Hypothalamus (tissue), 51 donors: ENCODE results near the gene EIF4A3.

Experiments used
- DNase-seq, 51 donors: peaks; one replicate each; lab custom pipeline; 2025; lab: John Stamatoyannopoulos, UW

EIF4A3 gene

DNA sequence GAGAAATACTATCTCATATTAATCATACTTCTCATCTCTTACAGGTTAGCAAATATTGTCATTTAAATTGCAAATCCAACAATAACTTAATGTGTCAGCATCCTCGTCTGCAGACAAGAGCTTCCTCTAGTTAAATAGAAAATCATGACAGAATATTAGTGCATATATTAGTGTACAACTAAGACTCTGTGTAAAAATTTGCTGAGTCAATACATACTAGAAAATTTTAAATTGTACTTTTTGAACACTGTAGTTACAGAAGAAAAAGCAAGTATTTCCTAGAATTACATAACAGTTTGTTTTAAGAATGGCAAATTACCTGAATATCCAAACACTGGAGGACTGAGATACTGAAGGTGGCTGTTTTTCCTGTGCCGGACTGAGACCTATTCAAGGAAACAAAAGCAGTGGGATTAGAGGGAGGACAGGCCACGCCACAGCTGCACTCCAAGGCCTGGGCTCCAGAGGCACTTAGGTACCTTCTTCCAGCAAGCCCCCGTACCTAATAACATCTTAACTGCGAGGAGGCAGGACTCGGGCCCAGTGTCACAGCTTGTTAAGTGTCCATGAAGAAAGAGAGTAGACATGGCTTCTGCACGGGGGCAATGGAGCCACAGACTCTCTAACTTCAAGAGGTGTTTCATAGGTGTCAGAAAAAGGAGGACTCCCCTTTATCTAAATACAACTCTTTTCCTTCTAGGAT is 5.3 kb downstream of the EIF4A3 start:
- DNase-seq = no peak

DNA sequence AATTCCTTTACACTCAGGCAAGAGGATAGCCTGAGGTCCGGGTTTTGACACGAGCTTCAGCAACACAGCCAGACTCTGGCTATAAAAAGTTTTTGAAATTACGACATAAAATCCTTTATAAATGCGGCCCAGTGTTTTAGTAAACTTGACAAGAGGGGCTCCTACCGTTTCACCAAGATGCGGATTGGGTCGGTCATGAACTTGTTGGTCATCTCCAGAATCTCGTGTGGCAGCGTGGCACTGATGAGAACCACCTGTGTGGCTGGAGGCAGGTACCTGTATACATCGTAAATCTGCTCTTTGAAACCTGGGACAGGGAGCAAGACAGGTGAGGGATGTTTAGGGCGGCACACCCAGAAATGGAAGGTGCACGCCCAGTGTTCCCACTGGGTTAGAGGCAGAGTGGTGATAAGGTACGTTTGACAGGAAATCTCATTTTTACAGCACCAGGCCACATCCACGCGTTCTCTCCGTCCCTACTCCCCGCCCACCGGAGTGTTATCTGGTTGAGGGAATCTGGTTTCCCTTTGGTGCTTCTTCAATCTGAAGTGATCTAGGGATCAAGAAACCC is 8.0 kb downstream of the EIF4A3 start:
- DNase-seq = no peak

GRCh38 chr17:80137131-80137530 is 9.8 kb downstream of the EIF4A3 start:
- DNase-seq = no peak

DNA sequence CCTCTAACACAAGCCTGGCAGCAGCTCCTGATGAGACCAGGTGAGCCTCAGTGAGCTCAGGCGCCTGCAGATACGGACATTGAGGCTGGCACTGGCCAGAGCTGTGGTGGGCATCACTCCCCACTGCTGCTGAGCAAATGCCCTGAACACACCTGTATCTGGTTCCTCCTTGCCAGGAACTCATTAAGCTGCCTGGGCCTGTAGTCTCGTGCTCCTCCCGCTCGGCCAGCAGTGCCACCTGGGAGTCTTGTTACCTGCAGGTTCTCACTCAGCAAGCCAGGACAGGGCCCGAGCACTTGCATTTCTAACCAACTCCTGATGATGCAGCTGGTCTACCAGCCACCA is 13.3 kb downstream of the EIF4A3 start:
- DNase-seq = no peak

- DNase-seq = no peak
Observed at GRCh38 chr17:80132906-80133625, 13.9 kb downstream of the EIF4A3 start.

GRCh38 chr17:80130992-80131391 is 15.9 kb downstream of the EIF4A3 start:
- DNase-seq = no peak

DNA sequence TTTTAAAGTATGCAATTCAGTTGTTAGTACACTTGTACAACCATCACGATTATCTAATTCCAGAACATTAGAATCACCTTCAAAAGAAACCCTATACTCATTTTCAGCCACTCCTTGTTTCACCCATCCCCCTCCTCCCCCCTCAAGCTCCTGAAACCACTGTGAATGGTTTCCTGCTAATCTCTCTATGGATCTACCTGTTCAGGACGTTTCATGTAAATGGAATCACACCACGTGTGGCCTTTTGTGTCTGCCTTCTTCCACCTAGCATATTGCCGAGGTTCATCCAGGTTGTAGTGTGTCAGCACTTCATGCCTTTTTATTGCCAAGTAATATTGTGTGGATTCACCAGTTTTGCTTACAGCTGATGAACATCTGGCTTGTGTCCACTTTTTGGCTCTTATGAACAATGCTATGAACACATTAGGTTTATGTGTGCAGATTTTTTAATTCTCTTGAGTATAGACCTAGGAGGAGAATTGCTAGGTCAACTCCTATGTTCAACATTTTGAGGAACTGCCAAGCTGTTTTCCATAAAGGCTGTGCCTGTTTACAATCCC is 17.8 kb downstream of the EIF4A3 start:
- no peak for DNase-seq

- DNase-seq = no peak
Observed at GRCh38 chr17:80126449-80126715, 20.5 kb downstream of the EIF4A3 start.

- no peak for DNase-seq
Observed at GRCh38 chr17:80125656-80126448, 21.1 kb downstream of the EIF4A3 start.

GRCh38 chr17:80124351-80124981 is 22.5 kb downstream of the EIF4A3 start:
- no peak for DNase-seq

DNA sequence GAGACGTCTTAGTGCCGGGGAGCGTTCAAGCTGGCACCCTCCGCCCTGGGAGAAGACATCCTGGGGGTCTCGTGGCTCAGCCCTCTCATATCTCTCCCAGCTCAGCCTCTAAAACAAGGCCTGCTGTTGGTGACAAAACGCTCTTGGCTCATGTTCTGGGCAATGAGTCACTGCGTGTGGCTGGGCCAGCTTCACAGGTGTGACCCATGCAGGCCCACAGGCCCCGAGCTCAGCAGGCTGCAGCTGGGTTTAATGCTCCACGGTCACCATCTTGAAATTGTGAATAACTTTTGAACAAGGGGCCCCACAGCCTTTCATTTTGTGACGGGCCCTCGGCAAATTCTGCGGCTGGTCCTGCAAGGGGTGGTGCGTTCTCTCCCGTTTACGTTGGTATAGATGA is 23.1 kb downstream of the EIF4A3 start:
- DNase-seq = no peak

DNA sequence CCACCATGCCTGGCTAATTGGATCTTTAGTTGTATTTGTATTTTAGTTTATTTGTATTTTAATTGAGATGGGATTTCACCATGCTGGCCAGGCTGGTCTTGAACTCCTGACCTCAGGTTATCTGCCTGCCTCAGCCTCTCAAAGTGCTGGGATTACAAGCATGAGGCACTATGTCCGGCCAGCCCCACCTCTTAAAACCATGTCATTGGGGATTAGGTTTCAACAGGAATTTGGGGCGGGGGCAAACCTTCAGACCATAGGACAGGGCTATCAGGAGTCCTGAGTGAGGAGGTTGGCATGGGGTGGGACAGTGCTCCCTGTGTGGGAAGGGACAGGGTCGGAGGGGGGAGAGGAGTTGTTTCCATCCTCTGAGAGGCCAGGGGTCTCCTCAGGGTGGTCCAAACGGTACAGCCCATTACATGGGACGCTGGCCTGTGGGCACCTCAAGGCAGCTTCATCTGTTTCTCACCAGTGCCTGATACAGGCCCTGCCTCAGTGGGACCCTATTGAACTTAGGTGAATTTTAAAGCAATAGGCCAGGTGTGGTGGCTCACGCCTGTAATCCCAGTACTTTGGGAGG is 23.9 kb downstream of the EIF4A3 start:
- DNase-seq = no peak

DNA sequence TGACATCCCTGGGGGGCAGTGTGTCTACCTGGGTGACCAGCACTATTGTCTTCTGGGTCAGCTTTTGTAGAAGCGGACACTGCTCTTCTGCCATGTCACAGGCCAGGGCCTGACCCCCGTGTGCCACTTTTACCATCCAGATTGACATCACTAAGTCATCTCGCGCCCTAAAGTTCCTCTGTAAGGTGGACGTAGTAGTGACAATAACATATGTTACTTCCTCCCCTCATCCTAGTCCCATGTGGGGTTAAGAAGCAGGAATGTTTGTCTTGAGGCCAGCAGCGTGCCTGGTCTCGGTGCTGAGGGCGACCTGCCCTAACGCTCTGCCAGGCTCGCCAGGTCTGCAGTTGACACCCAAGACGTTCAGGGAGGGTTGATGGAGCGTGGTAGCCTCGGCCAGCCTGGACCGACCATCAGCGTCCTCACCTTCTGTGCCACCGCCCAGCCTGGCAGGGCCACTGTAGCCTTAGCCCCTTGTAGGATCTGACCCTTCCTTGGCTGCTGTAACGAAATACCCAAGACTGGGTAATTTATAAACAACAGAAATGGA is 24.8 kb downstream of the EIF4A3 start:
- no peak for DNase-seq

- DNase-seq = no peak
Observed at GRCh38 chr17:80119839-80120238, 27.1 kb downstream of the EIF4A3 start.

DNA sequence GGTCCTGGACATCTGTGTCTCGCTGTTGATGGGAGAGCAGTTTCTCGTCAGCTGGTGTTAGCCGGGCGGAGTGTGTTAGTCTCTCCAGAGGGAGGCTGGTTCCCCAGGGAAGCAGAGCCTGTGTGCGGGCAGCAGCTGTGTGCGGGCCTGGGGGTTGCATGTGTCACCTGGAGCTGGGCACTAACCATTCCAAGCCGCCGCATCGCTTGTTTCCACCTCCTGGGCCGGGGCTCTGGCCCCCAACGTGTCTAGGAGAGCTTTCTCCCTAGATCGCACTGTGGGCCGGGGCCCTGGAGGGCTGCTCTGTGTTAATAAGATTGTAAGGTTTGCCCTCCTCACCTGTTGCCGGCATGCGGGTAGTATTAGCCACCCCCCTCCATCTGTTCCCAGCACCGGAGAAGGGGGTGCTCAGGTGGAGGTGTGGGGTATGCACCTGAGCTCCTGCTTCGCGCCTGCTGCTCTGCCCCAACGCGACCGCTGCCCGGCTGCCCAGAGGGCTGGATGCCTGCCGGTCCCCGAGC is 27.6 kb downstream of the EIF4A3 start:
- no peak for DNase-seq

DNA sequence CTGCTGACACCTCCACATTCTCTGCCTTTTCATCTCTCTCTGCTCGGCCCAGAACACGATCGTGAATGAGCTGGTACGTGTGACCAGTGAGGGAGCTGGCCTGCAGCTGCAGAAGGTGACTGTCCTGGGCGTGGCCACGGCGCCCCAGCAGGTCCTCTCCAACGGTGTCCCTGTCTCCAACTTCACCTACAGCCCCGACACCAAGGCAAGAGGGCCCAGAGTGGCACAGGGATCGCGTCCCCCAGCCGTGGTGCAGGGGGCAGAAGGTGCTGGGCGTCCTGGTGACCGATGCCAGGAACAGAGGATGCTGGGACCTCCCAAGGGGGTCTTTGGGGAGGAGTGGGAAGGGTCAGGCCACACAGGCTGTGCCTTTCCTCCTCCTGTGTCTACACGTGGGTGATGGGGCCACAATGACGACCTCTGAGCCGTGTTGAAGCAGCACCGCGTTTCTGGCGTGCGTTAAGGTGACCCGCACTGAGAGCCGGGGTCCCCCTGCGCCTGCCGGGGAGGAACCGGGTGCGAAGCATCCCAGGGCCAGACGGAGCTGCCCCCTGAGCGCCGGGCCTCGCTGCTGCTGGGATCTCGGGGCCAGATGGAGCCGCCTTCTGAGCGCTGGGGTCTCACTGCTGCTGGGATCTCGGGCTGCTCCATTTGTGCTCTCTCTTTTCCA is 28.2 kb downstream of the EIF4A3 start:
- DNase-seq = no peak

- DNase-seq = no peak
Observed at GRCh38 chr17:80117491-80118401, 29.2 kb downstream of the EIF4A3 start.

GRCh38 chr17:80116921-80117380 is 30.0 kb downstream of the EIF4A3 start:
- no peak for DNase-seq
